D721Med (cell line): ENCODE data around the gene SCIN.

Experiments used
- DNase-seq: peaks from one replicate; pipeline ENCODE4 v3.0.0; 2011; ENCODE audit warnings: low spot score; ENCODE audit not compliant: insufficient read length
- FAIRE-seq: peaks from 2 replicates; lab custom pipeline; 2011; peaks lifted over from hg19 to GRCh38; lab: Jason Lieb, UNC
- TF ChIP-seq, protein P1 (sequence below): IDR thresholded peaks from 2 replicates; pipeline ENCODE4 v1.5.1; 2012; ENCODE audit warnings: mild to moderate bottlenecking, control low read depth; ENCODE audit not compliant: insufficient read depth; ENCODE audit errors: missing control alignments

SCIN gene

DNA sequence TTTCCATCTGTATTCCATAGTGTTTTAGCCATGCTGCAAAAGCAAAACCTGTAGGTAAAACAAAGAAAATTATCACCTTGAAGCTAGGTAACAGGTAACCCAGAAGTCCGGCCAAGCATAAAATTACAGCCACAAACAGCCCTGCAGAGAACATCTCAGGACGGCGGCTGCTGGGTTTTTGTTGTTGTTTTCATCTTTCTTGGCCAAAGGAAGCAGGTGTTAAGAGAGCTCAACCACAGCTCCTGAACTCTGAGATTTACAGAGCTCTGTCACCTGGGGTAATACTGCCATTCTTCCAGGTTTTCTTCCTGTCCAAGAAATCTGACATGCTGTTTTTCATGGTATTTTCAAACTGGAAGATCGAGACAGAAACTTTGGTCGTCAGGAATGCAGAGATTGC lies 847 bp upstream of the SCIN start:
- no peak for DNase-seq
- TF ChIP-seq, protein P1, sequence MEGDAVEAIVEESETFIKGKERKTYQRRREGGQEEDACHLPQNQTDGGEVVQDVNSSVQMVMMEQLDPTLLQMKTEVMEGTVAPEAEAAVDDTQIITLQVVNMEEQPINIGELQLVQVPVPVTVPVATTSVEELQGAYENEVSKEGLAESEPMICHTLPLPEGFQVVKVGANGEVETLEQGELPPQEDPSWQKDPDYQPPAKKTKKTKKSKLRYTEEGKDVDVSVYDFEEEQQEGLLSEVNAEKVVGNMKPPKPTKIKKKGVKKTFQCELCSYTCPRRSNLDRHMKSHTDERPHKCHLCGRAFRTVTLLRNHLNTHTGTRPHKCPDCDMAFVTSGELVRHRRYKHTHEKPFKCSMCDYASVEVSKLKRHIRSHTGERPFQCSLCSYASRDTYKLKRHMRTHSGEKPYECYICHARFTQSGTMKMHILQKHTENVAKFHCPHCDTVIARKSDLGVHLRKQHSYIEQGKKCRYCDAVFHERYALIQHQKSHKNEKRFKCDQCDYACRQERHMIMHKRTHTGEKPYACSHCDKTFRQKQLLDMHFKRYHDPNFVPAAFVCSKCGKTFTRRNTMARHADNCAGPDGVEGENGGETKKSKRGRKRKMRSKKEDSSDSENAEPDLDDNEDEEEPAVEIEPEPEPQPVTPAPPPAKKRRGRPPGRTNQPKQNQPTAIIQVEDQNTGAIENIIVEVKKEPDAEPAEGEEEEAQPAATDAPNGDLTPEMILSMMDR, result no peak
- no peak for FAIRE-seq

DNA sequence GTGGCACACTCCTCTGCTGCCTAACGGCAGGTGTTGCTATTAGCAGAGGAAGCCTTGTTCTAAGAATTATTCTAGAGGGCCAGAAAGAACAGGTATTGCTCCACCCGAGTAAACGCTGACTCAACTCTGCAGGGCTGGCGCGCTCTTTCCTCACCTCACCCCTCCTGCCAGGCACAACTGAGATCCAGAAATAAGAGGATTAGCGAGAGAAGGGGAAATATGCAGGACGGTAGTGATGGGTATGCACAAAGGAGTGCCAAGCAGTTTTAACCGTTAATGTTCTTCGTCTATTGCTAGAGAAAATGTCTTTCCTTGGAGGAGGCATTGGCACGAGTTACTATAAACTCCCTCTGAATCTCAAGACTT lies 369 bp upstream of the SCIN start:
- TF ChIP-seq, protein P1, result no peak
- DNase-seq, result no peak
- no peak for FAIRE-seq

DNA sequence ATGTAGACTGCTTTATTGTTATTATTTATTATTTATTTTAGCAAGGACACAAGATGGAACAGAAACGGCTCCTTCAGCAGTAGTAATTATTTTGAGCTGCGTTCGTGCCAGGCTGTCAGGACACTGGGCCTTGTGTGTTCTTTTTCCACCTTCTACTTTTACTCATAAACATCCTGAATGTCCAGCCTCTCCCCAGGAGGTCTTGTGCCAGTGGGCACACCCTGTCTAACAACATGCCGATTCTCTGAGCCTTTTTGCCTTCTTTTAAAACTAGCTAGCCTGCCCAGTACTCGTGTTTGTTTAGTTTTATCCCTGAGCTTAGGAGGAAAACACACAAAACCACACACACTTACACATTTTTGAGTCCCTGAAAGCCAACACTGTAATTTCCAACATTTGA lies 1.2 kb downstream of the SCIN start:
- FAIRE-seq (no peak), DNase-seq (no peak)
- TF ChIP-seq, protein P1, result no peak

DNA sequence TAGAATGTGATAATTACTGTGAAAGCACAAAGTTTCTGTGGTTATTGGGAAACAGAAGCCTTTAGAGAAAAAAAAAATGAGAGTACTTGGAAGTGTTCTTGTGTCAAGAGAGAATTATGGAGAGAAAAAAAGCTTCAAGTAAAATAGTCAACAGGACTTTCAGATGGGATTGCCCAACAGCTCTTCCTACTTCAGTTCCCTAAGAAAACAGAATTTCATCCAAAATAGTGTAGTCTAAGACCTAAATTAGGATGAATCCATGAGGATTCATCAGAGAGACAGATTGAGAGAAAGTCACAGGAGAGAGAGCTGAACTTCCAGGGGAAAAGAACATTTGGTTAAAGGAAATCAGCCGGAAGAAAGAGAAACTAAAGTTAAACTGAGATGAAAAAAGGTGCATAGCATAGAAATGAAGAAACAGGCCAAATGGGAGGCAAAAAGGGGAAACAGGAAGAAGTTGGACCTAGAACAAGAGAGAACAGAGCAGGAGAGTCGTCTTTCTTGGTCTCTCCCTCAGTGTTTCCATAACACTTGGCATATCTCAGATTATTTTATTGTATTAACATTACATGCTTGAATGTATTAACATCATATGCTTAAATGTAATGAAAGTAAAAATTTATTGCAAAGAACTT lies 2.5 kb downstream of the SCIN start:
- TF ChIP-seq, protein P1, result no peak
- no peak for DNase-seq
- FAIRE-seq, result no peak

DNA sequence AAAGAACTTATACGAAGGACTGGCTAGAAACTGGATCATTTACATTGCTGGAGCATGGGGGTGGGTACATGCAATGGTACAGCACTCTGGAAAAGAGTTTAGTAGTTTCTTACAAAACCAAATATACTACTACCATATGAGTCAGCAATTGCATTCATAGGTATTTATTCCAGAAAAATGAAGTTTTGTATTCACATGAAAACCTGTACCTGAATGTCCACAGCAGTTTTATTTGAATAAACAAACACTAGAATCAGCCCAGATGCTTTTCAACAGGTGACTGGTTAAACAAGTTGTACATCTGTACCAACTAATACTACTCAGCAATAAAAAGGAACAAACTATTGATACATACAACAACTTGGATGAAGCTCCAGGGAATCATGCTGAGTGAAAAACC lies 3.4 kb downstream of the SCIN start:
- DNase-seq (no peak), FAIRE-seq (no peak)
- TF ChIP-seq, protein P1, result no peak

DNA sequence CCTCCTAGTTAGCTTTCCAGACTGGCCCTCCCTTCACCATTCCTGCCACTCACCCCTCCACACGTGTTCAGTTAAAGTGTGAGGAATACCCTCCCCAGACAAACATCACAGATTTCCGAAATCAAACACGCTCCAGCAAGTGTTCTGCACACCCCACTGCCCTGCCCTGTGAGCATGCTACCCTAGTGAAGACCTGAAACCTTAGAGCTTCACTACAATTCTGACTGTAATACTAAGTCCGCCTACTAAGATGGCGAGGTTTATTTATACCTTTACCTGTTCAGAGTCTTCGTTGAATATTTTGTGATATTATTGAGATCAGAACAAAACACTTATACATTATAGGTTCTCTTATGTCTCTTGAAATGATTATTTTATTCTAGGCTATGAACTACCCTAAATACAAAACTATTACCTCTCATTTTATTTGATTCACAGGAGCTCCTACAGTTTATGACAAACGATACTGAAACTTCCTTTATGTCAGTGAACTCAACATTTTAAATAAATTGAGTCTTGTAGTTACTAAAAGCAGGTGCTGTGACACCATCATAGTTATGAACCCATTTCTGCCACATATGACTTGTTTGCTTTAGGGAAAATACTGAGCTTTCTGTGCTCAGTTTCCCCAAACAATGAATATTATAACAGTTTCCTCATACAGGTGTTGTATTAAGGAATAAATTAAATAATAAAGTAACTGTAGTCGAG lies 8.6 kb downstream of the SCIN start:
- FAIRE-seq (no peak), DNase-seq (no peak)
- TF ChIP-seq, protein P1, result no peak

DNA sequence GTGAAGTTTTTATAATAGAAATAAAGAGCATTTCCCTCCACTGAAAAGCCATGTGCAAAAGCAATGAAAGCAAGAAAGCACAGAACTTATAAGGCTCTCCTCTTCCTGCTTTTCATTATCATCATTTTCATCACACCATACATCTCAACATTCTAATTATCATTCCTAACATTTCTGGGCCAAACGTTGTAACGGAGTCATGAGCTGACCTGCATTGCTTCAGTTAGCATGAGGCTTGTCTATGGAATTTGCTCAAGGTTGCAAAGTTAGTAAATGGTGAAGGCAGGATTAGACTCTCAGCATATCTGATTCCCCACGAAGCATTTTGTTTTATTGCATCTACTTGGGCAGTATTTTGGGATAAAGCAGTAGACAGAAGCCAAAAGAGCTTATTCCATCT lies 11.4 kb downstream of the SCIN start:
- DNase-seq (no peak), FAIRE-seq (no peak)
- TF ChIP-seq, protein P1, result no peak
